GM19328 (cell line): ENCODE data around the gene LYPD8.

Experiments used
- ATAC-seq: cut with Tn5 transposase; IDR thresholded peaks from one replicate; pipeline ENCODE4 v1.9.1; 2021; ENCODE audit warnings: mild to moderate bottlenecking, moderate library complexity; ENCODE audit not compliant: unreplicated experiment

Gene LYPD8

DNA sequence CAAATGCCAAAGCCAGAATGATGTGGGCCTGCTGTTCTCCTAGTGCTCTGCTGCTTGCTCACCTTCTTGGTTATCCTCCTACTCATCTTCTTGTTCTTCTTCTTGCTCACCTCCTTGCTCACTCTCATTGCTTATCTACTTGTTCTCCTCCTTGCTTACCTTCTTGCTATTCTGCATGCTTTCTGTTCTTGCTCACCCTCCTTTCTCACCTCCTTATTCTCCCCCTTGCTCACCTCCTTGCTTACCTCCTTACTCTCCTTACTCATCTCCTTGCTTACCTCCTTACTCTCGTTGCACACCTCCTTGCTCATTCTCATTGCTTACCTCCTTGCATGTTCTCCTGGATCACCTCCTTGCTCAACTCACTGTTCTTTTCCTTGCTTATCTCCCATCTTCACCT is 52.8 kb downstream of the LYPD8 start, which contains the start of gene OR14I1:
OR14I1 (minus strand) TSS at position 53 of the 400 bp plus-strand sequence.
- ATAC-seq = no peak

DNA sequence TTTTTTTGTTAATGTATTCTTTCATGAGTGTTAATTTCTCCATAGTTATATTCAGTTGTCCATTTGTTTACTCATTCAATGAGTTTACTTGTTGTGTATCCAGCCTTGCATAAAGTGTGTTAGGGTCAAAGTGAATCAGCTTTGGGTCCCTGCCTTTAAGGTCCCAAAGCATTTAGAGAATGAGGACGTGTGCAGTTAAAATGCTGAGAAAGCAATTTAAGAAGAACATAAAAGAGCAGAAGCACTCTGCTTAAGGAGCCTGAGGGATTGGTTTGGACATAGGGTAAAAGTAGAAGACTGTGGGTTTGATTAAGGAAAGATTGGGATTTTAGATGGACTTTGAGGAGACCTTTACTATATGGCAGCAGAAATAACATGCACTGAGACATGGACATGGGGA is 56.5 kb downstream of the LYPD8 start:
- ATAC-seq = no peak

DNA sequence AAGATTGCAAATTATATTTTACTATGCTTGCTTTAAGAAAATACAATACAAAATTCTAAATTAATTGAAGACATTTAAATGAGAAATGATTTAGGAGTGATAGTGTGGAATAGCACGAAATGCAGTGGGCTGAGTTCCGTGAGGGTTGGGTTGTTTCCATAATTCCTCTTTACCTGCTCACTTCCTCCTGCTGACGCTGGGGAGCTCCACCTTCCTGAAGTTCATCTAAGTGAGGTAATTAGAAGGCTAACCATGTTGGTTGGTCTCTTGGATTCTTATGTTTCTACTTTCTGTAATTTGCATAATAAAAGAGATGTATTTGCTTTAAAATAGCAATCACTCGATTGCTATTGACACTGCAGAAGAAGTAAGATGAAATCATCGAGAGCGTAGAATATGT is 57.7 kb downstream of the LYPD8 start:
- ATAC-seq = no peak

DNA sequence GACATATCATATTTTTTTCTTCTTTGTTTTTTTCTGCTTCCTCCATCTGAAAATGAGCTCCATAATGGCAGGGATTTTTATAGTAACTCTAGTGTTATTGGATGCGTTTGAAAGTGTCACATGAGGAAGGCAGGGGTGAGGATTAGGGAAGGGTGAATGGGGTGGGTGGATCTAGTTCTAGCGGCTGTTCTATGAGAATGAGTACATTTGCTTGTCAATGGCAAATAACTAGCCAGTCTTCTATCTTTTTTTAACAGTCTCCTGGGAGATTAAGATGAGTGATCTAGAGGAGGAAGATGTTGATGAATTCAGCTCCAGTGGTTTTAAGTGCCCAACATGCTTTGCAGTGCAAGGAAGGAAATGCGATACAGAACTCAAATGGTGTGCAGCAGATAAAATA is 58.8 kb downstream of the LYPD8 start:
- ATAC-seq = no peak

DNA sequence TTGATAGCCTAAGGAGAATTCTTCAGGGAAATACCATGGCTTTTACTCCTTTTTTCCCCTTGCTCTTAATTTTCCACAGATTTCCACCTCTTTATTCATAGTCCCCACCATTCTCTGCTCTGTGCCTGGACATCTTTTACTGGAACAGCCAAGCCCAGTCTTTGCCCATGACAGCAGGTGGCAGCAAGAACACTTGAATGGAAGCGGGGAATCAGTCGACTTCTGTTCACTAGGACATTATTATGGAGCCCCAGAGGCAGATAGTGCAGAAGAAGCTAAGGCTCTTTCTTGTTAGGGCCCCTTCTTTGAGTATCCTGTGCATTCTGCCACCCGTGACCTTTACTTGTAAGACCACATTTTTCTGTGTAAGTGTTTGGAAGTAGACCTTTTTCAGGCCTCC is 59.3 kb downstream of the LYPD8 start:
- no peak for ATAC-seq

DNA sequence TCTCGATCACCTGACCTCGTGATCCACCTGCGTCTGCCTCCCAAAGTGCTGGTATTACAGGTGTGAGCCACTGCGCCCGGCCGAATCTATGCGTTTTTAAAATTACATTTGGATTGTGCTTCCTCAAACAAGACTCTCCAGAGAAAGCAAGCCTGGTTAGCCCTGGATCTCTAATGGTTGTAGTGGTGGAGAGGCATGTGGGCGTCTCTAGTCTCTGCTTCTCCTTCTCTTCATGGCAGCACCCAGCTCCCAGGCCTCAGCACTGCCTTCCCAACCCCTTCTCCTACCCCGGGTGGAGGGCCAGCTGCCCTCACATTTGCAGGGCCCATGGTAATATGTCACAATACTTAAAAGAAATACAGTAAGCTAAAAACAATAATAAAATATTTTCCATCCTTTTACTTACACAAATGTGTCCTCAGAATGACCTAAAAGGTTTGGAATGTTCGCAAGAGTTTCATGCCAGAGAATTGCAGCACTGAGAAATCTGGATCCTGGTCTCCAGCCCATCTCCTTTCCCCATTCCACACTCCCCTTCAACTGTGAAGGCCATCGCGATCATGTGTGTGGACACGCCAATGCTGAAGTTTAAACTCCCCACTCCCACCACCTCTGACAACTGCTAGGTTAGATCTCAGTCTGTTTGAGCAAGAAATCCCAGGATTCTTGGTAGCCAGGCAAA is 60.0 kb downstream of the LYPD8 start:
- ATAC-seq = no peak

DNA sequence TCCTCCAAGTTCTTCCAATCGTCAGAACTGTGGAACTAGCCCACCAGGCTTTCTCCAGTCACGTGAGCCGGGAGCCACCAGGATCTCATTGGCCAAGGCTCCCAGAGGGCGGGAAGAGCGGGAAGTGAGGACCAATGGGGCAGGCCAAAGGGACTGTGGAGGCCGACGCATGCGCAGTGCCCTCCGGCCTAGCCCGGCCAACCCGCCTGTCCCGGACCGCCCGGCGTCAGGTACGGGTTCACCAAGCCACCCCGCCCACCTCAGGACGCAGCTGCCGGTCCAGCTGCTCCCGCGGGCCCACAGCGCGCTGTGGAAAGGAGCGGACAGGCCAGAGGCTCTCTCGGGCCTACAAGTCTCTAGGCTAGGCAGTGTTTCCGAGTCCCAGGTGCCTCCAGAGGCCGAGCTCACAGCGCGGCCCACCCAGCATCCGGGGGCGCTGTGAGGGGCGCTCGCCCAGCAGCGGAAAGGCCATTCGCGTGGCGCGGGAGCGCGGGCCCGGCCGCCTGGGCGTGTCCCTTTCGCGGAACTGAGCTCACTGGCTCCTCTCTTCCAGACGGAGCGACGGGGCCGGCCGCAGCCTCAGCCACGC is 63.9 kb downstream of the LYPD8 start:
- no peak for ATAC-seq
